GM12878 (cell line): Measurements from ENCODE around the gene CPNE5. TPM values are rescaled to one million over a fixed set of nuclear protein-coding genes. Genes with fewer than 3 reads are reported as not detected.
"Not testable (repeated sequence)": the region's sequence is repeated elsewhere in the genome, so short reads cannot be mapped to it uniquely, and the experiment has no call there.

ENCODE experiments used
- ATAC-seq: fragments of 200-7000 bp; cut with Tn5 transposase; 3 replicates; pipeline ENCODE4 v1.9.1; 2020; ENCODE audit warnings: mild to moderate bottlenecking, moderate library complexity
- BruUV-seq: library from RNA; stranded (reverse); fragments of 400-500 nt; replicated peaks from 2 replicates; lab custom pipeline; 2021; lab: Mats Ljungman, UMichigan
- CTCF ChIA-PET: fragments of 300-600 bp; sonication (Branson Sonifier 250); formaldehyde crosslinking; extraction: SDS; loops from one replicate; lab custom pipeline; 2021; ENCODE audit warnings: inconsistent platforms; lab: Yijun Ruan, JAX
- POLR2A ChIA-PET: fragments of 350-600 bp; formaldehyde crosslinking; extraction: SDS; loops from one replicate; lab custom pipeline; 2021; ENCODE audit warnings: inconsistent platforms; lab: Charles Lee
- RAD21 ChIA-PET: fragments of 300-600 bp; sonication (Branson Sonifier 250); formaldehyde crosslinking; loops from one replicate; lab custom pipeline; 2023; ENCODE audit warnings: antibody characterized with exemption; ENCODE audit not compliant: unreplicated experiment; lab: Charles Lee
- SMC1A ChIA-PET: fragments of 300-600 bp; sonication (Branson Sonifier 250); formaldehyde crosslinking; loops from one replicate; lab custom pipeline; 2023; ENCODE audit not compliant: unreplicated experiment, uncharacterized antibody; lab: Charles Lee
- DNase-seq: peaks from one replicate; pipeline ENCODE4 v3.0.0-alpha.2; 2011; ENCODE audit warnings: low read depth, low spot score
- FAIRE-seq: peaks from 3 replicates; lab custom pipeline; 2011; peaks lifted over from hg19 to GRCh38; lab: Jason Lieb, UNC
- H2AFZ ChIP-seq: 2 replicates; pipeline ENCODE4 v1.6.0; 2011; ENCODE audit warnings: low read depth, low read length, control low read depth; ENCODE audit not compliant: control insufficient read depth
- H3K27ac ChIP-seq: 2 replicates; pipeline ENCODE4 v1.5.1; 2011; ENCODE audit warnings: control low read depth; ENCODE audit not compliant: control insufficient read depth, insufficient read depth
- H3K27me3 ChIP-seq, 2 experiments: replicated peaks in 1 of 2; 2 replicates each; pipeline versions ENCODE4 v1.6.0 to v1.6.1; 2011; ENCODE audit warnings: low read length in 1 of 2; ENCODE audit not compliant: control insufficient read depth in 2 of 2, insufficient read depth in 2 of 2
- H3K36me3 ChIP-seq, 2 experiments: 2 replicates each; pipeline ENCODE4 v1.5.1; 2011; ENCODE audit warnings: low read length in 1 of 2; ENCODE audit not compliant: control insufficient read depth in 2 of 2, insufficient read depth in 2 of 2
- H3K4me1 ChIP-seq: 2 replicates; pipeline ENCODE4 v1.6.1; 2011; ENCODE audit warnings: mild to moderate bottlenecking, low read length, moderate library complexity, mixed read lengths; ENCODE audit not compliant: control insufficient read depth, insufficient read depth
- H3K4me2 ChIP-seq: 2 replicates; pipeline ENCODE4 v1.6.0; 2011; ENCODE audit warnings: control low read depth; ENCODE audit not compliant: control insufficient read depth, insufficient read depth
- H3K4me3 ChIP-seq: fragments of 200-600 bp; sonication (generic); 2 replicates; pipeline ENCODE4 v1.5.1; 2016
- H3K79me2 ChIP-seq: 2 replicates; pipeline ENCODE4 v1.6.0; 2011; ENCODE audit warnings: low read length; ENCODE audit not compliant: control insufficient read depth, insufficient read depth
- H3K9ac ChIP-seq: 2 replicates; pipeline ENCODE4 v1.8.0; 2011; ENCODE audit warnings: low read length, control low read depth, mixed read lengths; ENCODE audit not compliant: control insufficient read depth, insufficient read depth
- H3K9me3 ChIP-seq: replicated peaks from 3 replicates; pipeline ENCODE4 v1.5.1; 2011; ENCODE audit warnings: mild to moderate bottlenecking, low read length; ENCODE audit not compliant: control insufficient read depth, insufficient read depth
- H4K20me1 ChIP-seq: 2 replicates; pipeline ENCODE4 v1.6.0; 2011; ENCODE audit not compliant: control insufficient read depth, insufficient read depth
- ATF7 ChIP-seq: fragments of 450-650 bp; IDR thresholded peaks from 2 replicates; pipeline ENCODE4 v1.6.1; 2016; ENCODE audit warnings: low read depth, mild to moderate bottlenecking
- BMI1 ChIP-seq: fragments of 450-650 bp; IDR thresholded peaks from 2 replicates; pipeline ENCODE4 v1.6.1; 2016; ENCODE audit warnings: mild to moderate bottlenecking, moderate library complexity, borderline replicate concordance
- IKZF1 ChIP-seq: fragments of 450-650 bp; conservative IDR thresholded peaks from 2 replicates; pipeline ENCODE4 v1.6.1; 2017; ENCODE audit warnings: antibody characterized with exemption, mild to moderate bottlenecking
- NBN ChIP-seq: fragments of 450-650 bp; IDR thresholded peaks from 2 replicates; pipeline ENCODE4 v1.6.1; 2016
- RAD21 ChIP-seq: IDR thresholded peaks from 2 replicates; pipeline ENCODE4 v1.6.1; 2011; ENCODE audit warnings: mild to moderate bottlenecking, low read depth, low read length, moderate library complexity; ENCODE audit not compliant: insufficient read depth
- SIN3A ChIP-seq: IDR thresholded peaks from 2 replicates; pipeline ENCODE4 v1.6.1; 2012; ENCODE audit warnings: low read depth, low read length, improper control_type of control experiment
- SP1 ChIP-seq: IDR thresholded peaks from one replicate; pipeline ENCODE4 v1.6.1; 2011; ENCODE audit warnings: low read depth, low read length
- YBX1 ChIP-seq: fragments of 450-650 bp; IDR thresholded peaks from 2 replicates; pipeline ENCODE4 v1.6.1; 2016; ENCODE audit warnings: antibody characterized with exemption
- WGBS: methylation state at CpG from one replicate; pipeline ENCODE4 v1.1.6; 2016; ENCODE audit warnings: low lambda C conversion rate; ENCODE audit not compliant: insufficient replicate concordance, insufficient coverage; ENCODE audit errors: missing lambda C conversion rate; 5-methylcytosine and 5-hydroxymethylcytosine counted together
- in situ Hi-C: fragments of 300-500 bp; cut with MboI; formaldehyde crosslinking; loops from 9 replicates; pipeline ENCODE4 v1.14.3; 2018; ENCODE audit warnings: mixed read lengths
- intact Hi-C: fragments of 100-400 bp; cut with micrococcal nuclease; formaldehyde crosslinking; loops from one replicate; pipeline ENCODE4 v1.14.2; 2022; ENCODE audit not compliant: unreplicated experiment
- polyA plus RNA-seq, 11 experiments: library from polyadenylated mRNA; depleted of rRNA in 4 of 11; unstranded in 6 of 11; stranded (reverse) in 5 of 11; fragments of >200 nt; fragmentation: Nextera tagmentation in 4 of 11; fragmentation: Illumina TruSeq in 1 of 11; extraction: Ambion mirVana in 4 of 11; extraction: Trizol in 1 of 11; gene quantifications; 1 replicate in 1 of 11; 2 replicates in 10 of 11; pipeline versions ENCODE4 v1.2.1 to v1.2.3, GENCODE V29; 2011 to 2016; ENCODE audit warnings: inconsistent platforms in 2 of 11, missing spikeins in 2 of 11, low read depth in 1 of 11
- total RNA-seq, 4 experiments: library from RNA; depleted of rRNA in 3 of 4; stranded (reverse); fragments of >200 nt in 3 of 4; fragmentation: Illumina TruSeq in 1 of 4; extraction: Trizol in 1 of 4; gene quantifications; 2 replicates each; pipeline versions ENCODE4 v1.2.1 to v1.2.3, GENCODE V29; 2013 to 2021

The CPNE5 gene
- total and polyA plus RNA-seq, 10 of the 15 experiments (the other 5 are each of a cell fraction or from before 2014, with no cell fraction given) = 2.4 to 39.1 (median 18.2) TPM

DNA sequence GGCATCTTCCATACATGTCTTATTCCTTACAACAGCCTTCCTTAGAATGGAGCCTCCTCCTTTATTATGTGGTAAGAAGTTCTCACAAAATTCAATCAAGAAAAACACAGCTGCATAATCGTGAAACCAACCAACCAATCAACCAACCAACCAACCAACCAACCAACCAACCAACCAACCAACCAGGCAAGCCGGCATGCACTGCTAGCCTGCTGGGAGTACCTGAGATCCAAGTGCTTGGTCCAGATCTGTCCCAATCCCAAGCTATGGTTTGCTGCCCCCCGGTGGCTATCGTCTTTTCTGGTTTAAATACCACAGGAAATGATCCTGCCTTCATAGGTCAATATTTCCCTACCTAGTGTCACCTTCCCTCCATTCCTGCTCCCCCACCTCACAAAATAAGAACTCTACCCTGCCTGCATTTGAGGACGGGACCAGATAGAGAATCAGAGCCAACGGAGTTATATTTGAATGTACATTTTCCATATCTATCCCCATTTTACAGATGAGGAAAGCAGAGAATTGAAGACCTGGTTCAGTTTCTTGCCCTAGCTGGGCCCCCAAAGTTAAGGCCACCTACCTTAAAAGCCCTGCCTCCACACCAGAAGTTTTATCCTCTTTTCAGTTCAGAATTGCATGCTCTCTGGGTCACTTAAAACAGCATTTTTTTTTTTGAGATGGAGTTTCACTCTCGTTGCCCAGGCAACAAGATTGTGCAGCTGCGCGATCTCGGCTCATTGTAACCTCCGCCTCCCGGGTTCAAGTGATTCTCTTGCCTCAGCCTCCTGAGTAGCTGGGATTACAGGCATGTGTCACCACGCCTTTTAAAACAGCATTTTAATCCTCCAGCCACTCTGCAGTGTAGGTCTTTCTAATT lies 114.5 kb downstream of the CPNE5 start (continued):
- TF ChIP-seq SP1 = no peak
- peak; percentile 69 for TF ChIP-seq RAD21
- no peak for TF ChIP-seq ATF7
- no peak for TF ChIP-seq SIN3A
- TF ChIP-seq YBX1 = no peak
- TF ChIP-seq NBN = 0 out of 2 replicates have a peak, but pooled peaks have one; percentile 35
- TF ChIP-seq BMI1 = peak; percentile 21; the same call in 1 of the 2 replicates
- peak; percentile 53 for TF ChIP-seq IKZF1
- TF ChIP-seq, all 136 proteins: peak for 10

DNA sequence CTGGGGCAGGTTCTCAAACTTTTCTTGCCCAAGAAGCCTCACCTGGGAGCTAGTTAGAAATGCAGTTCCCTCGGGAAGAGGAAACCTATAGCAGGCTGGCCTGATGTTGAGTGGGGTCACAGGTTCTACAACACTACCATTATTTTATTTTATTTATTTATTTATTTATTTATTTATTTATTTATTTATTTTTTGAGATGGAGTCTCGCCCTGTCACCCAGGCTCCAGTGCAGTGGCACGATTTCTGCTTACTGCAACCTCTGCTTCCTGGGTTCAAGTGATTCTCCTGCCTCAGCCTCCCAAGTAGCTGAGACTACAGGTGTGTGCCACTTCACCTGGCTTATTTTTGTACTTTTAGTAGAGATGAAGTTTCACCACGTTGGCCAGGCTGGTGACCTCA lies 115.3 kb downstream of the CPNE5 start:
- H2AFZ ChIP-seq, H3K36me3 ChIP-seq, BruUV-seq, H3K4me3 ChIP-seq, H3K79me2 ChIP-seq, H3K9ac ChIP-seq, in situ Hi-C loops, H4K20me1 ChIP-seq, H3K27me3 ChIP-seq, H3K9me3 ChIP-seq, FAIRE-seq, H3K4me2 ChIP-seq, DNase-seq, ATAC-seq, H3K27ac ChIP-seq: not testable (repeated sequence)
- intact Hi-C loops = loop anchor here (1.0 kb wide), 1 partner anchor 101 kb away; no protein-coding TSS in a partner anchor
- POLR2A ChIA-PET = interaction anchor here (1.1 to 1.3 kb wide), 4 partner anchors 17 to 108 kb away, joined by 3 to 4 read pairs (median 3); no protein-coding TSS in a partner anchor
- SMC1A ChIA-PET = interaction anchor here (0.7 to 3.6 kb wide), 19 partner anchors 9 to 150 kb away, joined by 3 to 33 read pairs (median 4); no protein-coding TSS in a partner anchor
- 72% methylated on average over 4 of the region's 4 CpGs for WGBS
- RAD21 ChIA-PET = interaction anchor here (0.8 to 4.4 kb wide), 11 partner anchors 10 to 117 kb away, joined by 3 to 30 read pairs (median 5); no protein-coding TSS in a partner anchor
- peaks cover 38% of the 10 kb centered on the region for H3K4me1 ChIP-seq
- CTCF ChIA-PET = interaction anchor here (0.6 to 8.1 kb wide), 18 partner anchors 11 to 677 kb away, joined by 3 to 61 read pairs (median 8); no protein-coding TSS in a partner anchor
